Ovary (tissue), 3 donors: ENCODE measurements around the gene SLMAP.
"Not testable (repeated sequence)": the region's sequence is repeated elsewhere in the genome, so short reads cannot be mapped to it uniquely, and the experiment has no call there.

ENCODE experiments used
- POLR2A ChIP-seq: fragments of 450-650 bp; IDR thresholded peaks from one replicate; pipeline ENCODE4 v1.6.1; 2017; ENCODE audit warnings: antibody characterized with exemption, mild to moderate bottlenecking, moderate library complexity
- TF ChIP-seq, protein P1 (sequence below), 3 donors: fragments of 450-650 bp in 2 of 3; fragments of 200-600 bp in 1 of 3; IDR thresholded peaks; one replicate each; pipeline versions ENCODE4 v1.5.1 to v1.8.0; 2016 to 2022; ENCODE audit warnings: antibody characterized with exemption in 3 of 3, mild to moderate bottlenecking in 1 of 3
- donor health status: DM: no; HTN: no; CAD: no.

DNA sequence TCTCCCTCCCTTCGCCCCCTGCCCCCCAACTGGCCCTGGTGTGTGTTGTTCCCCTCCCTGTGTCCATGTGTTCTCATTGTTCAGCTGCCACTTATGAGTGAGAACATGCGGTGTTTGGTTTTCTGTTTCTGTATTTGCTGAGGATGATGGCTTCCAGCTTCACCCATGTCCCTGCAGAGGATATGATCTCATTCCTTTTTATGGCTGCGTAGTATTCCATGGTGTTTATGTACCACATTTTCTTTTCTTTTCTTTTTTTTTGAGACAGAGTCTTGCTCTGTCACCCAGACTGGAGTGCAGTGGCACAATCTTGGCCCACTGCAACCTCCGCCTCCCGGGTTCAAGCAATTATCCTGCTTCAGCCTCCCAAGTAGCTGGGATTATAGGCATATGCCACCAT lies 50.1 kb downstream of the SLMAP start:
- TF ChIP-seq, protein P1, sequence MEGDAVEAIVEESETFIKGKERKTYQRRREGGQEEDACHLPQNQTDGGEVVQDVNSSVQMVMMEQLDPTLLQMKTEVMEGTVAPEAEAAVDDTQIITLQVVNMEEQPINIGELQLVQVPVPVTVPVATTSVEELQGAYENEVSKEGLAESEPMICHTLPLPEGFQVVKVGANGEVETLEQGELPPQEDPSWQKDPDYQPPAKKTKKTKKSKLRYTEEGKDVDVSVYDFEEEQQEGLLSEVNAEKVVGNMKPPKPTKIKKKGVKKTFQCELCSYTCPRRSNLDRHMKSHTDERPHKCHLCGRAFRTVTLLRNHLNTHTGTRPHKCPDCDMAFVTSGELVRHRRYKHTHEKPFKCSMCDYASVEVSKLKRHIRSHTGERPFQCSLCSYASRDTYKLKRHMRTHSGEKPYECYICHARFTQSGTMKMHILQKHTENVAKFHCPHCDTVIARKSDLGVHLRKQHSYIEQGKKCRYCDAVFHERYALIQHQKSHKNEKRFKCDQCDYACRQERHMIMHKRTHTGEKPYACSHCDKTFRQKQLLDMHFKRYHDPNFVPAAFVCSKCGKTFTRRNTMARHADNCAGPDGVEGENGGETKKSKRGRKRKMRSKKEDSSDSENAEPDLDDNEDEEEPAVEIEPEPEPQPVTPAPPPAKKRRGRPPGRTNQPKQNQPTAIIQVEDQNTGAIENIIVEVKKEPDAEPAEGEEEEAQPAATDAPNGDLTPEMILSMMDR (IDR thresholded peaks at IDR 0.05): not testable (repeated sequence)
- not testable (repeated sequence) for TF ChIP-seq POLR2A
